IPS DF 6.9 (cell line): Measurements from ENCODE around the gene FMO1.
"Not testable (repeated sequence)": the region's sequence is repeated elsewhere in the genome, so short reads cannot be mapped to it uniquely, and the experiment has no call there.

Experiments used
- DNase-seq: peaks from one replicate; pipeline ENCODE4 v3.0.0-alpha.2; 2013; ENCODE audit warnings: low read depth, low spot score
- H3K27ac ChIP-seq: one replicate; pipeline ENCODE4 v1.5.1; 2013; ENCODE audit warnings: low read length, control low read depth
- H3K27me3 ChIP-seq: 2 replicates; pipeline ENCODE4 v1.6.1; 2013; ENCODE audit warnings: mild to moderate bottlenecking, low read length; ENCODE audit not compliant: control insufficient read depth, insufficient read depth
- H3K36me3 ChIP-seq: 2 replicates; pipeline ENCODE4 v1.6.1; 2013; ENCODE audit warnings: low read length; ENCODE audit not compliant: control insufficient read depth, insufficient read depth
- H3K4me1 ChIP-seq: 2 replicates; pipeline ENCODE4 v1.6.1; 2013; ENCODE audit warnings: low read length; ENCODE audit not compliant: control insufficient read depth, insufficient read depth
- H3K4me3 ChIP-seq: 2 replicates; pipeline ENCODE4 v1.5.1; 2013; ENCODE audit warnings: mild to moderate bottlenecking, low read length
- H3K9me3 ChIP-seq: 2 replicates; pipeline ENCODE4 v1.6.1; 2013; ENCODE audit warnings: low read length, inconsistent platforms; ENCODE audit not compliant: control insufficient read depth, insufficient read depth
- WGBS: extraction: QIAGEN DNeasy Blood & Tissue Kit; methylation state at CpG from one replicate; pipeline ENCODE4 v1.1.7; 2013; ENCODE audit warnings: mixed read lengths, missing lambda C conversion rate; ENCODE audit not compliant: insufficient read length, insufficient coverage; 5-methylcytosine and 5-hydroxymethylcytosine counted together

The FMO1 gene

DNA sequence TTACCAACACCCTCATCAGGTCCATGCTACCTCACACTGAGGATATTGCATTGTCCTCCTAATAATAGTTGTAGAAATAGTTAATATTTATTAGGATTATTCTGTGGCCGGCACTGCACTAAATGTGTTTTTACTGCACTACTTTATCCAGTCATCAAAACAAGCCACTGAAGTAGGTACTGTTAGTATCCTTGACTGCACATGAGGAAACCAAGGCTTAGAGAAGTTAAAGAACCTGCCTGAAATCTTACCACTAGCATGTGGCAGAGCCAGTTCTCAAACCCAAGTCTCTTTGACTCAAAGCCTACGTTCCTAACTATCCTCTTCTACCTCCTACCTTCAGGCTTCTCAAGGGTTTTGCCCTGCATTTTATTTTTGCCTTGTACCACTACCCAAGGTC lies 30.9 kb downstream of the FMO1 start:
- H3K4me3 ChIP-seq, result no peak overlapping the region
- no peaks in the 10 kb centered on the region for H3K9me3 ChIP-seq
- no peaks in the 10 kb centered on the region for H3K27me3 ChIP-seq
- no peak overlapping the region for H3K27ac ChIP-seq
- DNase-seq, result no peak
- no peaks in the 10 kb centered on the region for H3K36me3 ChIP-seq
- WGBS, result no CpG with 5 or more reads among the region's 2 CpGs
- H3K4me1 ChIP-seq, result no peaks in the 10 kb centered on the region

GRCh38 chr1:171279678-171280077 lies 31.4 kb downstream of the FMO1 start:
- WGBS, result no CpG with 5 or more reads among the region's 3 CpGs

GRCh38 chr1:171280599-171280998 lies 32.3 kb downstream of the FMO1 start:
- Histone ChIP-seq H3K9me3 (no peaks in the 10 kb centered on the region), H3K4me3 (no peak overlapping the region), H3K27me3 (no peaks in the 10 kb centered on the region), H3K36me3 (no peaks in the 10 kb centered on the region), H3K27ac (no peak overlapping the region), H3K4me1 (no peaks in the 10 kb centered on the region)
- no peak for DNase-seq
- no CpG with 5 or more reads among the region's 7 CpGs for WGBS

More at GRCh38 chr1:171279678-171280077, 31.4 kb downstream of the FMO1 start:
- Histone ChIP-seq H3K4me3 (no peak overlapping the region), H3K27ac (no peak overlapping the region), H3K27me3 (no peaks in the 10 kb centered on the region), H3K36me3 (no peaks in the 10 kb centered on the region), H3K9me3 (no peaks in the 10 kb centered on the region), H3K4me1 (no peaks in the 10 kb centered on the region)
- DNase-seq, result no peak

- no CpG with 5 or more reads among the region's 4 CpGs for WGBS
- H3K4me3 ChIP-seq, result no peak overlapping the region
- no peaks in the 10 kb centered on the region for H3K27me3 ChIP-seq
- no peak overlapping the region for H3K27ac ChIP-seq
- no peak for DNase-seq
- no peaks in the 10 kb centered on the region for H3K4me1 ChIP-seq
- no peaks in the 10 kb centered on the region for H3K36me3 ChIP-seq
- no peaks in the 10 kb centered on the region for H3K9me3 ChIP-seq
These were observed 37.9 kb downstream of the FMO1 start for GRCh38 chr1:171286032-171286705.

GRCh38 chr1:171290621-171291020 lies 42.3 kb downstream of the FMO1 start:
- H3K4me3 ChIP-seq, result no peak overlapping the region
- H3K4me1 ChIP-seq, result no peaks in the 10 kb centered on the region
- H3K9me3 ChIP-seq, result no peaks in the 10 kb centered on the region
- no CpG with 5 or more reads among the region's 2 CpGs for WGBS
- no peak for DNase-seq
- H3K27ac ChIP-seq, result no peak overlapping the region
- H3K36me3 ChIP-seq, result no peaks in the 10 kb centered on the region
- H3K27me3 ChIP-seq, result no peaks in the 10 kb centered on the region

GRCh38 chr1:171292799-171293198 lies 44.5 kb downstream of the FMO1 start:
- peaks cover 2% of the 10 kb centered on the region; the same call in 1 of the 2 replicates for H3K4me1 ChIP-seq
- no peaks in the 10 kb centered on the region for H3K36me3 ChIP-seq
- no peak for DNase-seq
- H3K9me3 ChIP-seq, result no peaks in the 10 kb centered on the region
- no peaks in the 10 kb centered on the region for H3K27me3 ChIP-seq
- WGBS, result no CpG with 5 or more reads among the region's 1 CpG
- no peak overlapping the region for H3K4me3 ChIP-seq
- H3K27ac ChIP-seq, result no peak overlapping the region

DNA sequence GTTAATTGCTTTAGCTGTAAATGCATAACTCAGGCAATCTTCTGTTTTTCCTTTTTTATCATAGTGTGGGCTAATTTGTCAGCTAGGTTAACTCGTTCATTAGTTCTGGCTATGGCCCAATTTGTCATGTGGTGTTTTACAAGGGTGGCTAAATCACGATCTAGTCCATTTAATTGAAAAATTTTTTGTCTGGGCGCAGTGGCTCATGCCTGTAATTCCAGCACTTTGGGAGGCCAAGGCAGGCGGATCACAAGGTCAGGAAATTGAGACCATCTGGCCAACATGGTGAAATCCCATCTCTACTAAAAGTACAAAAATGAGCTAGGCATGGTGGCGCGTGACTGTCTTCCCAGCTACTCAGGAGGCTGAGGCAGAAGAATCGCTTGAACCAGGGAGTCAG lies 47.1 kb downstream of the FMO1 start:
- not testable (repeated sequence) for H3K9me3 ChIP-seq, DNase-seq, H3K36me3 ChIP-seq, H3K27me3 ChIP-seq, H3K4me1 ChIP-seq, H3K27ac ChIP-seq, H3K4me3 ChIP-seq
- WGBS, result no CpG with 5 or more reads among the region's 7 CpGs

- Histone ChIP-seq H3K4me3 (no peak overlapping the region), H3K4me1 (peaks cover 10% of the 10 kb centered on the region), H3K36me3 (no peaks in the 10 kb centered on the region), H3K27ac (no peak overlapping the region), H3K9me3 (no peaks in the 10 kb centered on the region; the same call in 1 of the 2 replicates), H3K27me3 (no peaks in the 10 kb centered on the region; the same call in 1 of the 2 replicates)
- DNase-seq, result no peak
- no CpG with 5 or more reads among the region's 3 CpGs for WGBS
These were observed 47.5 kb downstream of the FMO1 start for GRCh38 chr1:171295821-171296220.

GRCh38 chr1:171296897-171297296 lies 48.6 kb downstream of the FMO1 start:
- DNase-seq, result no peak
- Histone ChIP-seq H3K4me3 (no peak overlapping the region), H3K27me3 (no peaks in the 10 kb centered on the region; the same call in 1 of the 2 replicates), H3K36me3 (no peaks in the 10 kb centered on the region), H3K9me3 (no peaks in the 10 kb centered on the region; the same call in 1 of the 2 replicates), H3K27ac (no peak overlapping the region), H3K4me1 (peaks cover 10% of the 10 kb centered on the region)
- WGBS, result no CpG with 5 or more reads among the region's 2 CpGs

- Histone ChIP-seq H3K9me3 (no peaks in the 10 kb centered on the region; the same call in 1 of the 2 replicates), H3K27me3 (no peaks in the 10 kb centered on the region; the same call in 1 of the 2 replicates), H3K27ac (no peak overlapping the region), H3K36me3 (no peaks in the 10 kb centered on the region), H3K4me1 (peaks cover 10% of the 10 kb centered on the region), H3K4me3 (no peak overlapping the region)
- WGBS, result no CpG with 5 or more reads among the region's 4 CpGs
- peak; percentile 33 for DNase-seq
These were observed 50.4 kb downstream of the FMO1 start for GRCh38 chr1:171298696-171299095.

DNA sequence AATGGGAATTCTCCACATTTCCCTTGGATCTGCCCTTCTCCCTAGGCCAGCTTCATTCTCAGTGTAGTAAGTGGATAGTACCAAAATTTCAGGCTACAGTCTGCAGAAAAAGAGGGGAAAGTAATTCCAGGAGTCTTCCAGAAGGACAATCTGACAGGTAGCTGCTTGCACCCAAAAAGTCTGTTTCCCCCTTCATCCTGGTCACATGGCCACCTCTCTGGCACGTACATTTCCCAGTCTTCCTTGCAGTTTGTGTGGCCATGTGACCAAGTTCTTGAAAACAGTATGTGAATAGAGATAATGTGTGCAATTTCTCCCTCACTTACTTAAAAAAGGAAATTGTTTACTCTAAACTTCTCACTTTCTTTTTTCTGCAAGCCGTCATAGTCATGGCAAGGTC lies 51.0 kb downstream of the FMO1 start:
- H3K4me1 ChIP-seq, result peaks cover 10% of the 10 kb centered on the region
- no CpG with 5 or more reads among the region's 2 CpGs for WGBS

More for the DNA sequence above, 51.0 kb downstream of the FMO1 start:
- Histone ChIP-seq H3K9me3 (no peaks in the 10 kb centered on the region; the same call in 1 of the 2 replicates), H3K4me3 (no peak overlapping the region), H3K36me3 (no peaks in the 10 kb centered on the region), H3K27me3 (no peaks in the 10 kb centered on the region; the same call in 1 of the 2 replicates), H3K27ac (peak overlapping the region; percentile 77)
- DNase-seq, result no peak
